ENCODE data around the gene CXCR4.
A peak's percentile ranks its signal among the peaks of the same experiment; 100 is the strongest.

GRCh38 chr2:136116151-136116812, 1.7 kb downstream of the CXCR4 start:
- TF ChIP-seq CTCF (conservative IDR thresholded peaks at IDR 0.05; ENCODE audit: low read depth in 2 of 2): no peak
- peak; percentile 65 for TF ChIP-seq EZH2 (IDR thresholded peaks at IDR 0.05; ENCODE audit: low read depth, unreplicated experiment)
